DND-41 (cell line): Measurements from ENCODE around the gene SLC16A6.
A peak's percentile ranks its signal among the peaks of the same experiment; 100 is the strongest.

ENCODE experiments used
- ATAC-seq: fragments of 200-7000 bp; cut with Tn5 transposase; 3 replicates; pipeline ENCODE4 v1.9.1; 2021; ENCODE audit warnings: low read depth; ENCODE audit not compliant: insufficient read depth
- DNase-seq: peaks from one replicate; pipeline ENCODE4 v3.0.0-alpha.2; 2020
- H2AFZ ChIP-seq: 2 replicates; pipeline ENCODE4 v1.6.0; 2012; ENCODE audit warnings: low read depth, low read length
- H3K27ac ChIP-seq: 2 replicates; pipeline ENCODE4 v1.5.1; 2012; ENCODE audit warnings: low read length, inconsistent platforms
- H3K27me3 ChIP-seq: fragments of 200-600 bp; sonication (generic); 2 replicates; pipeline ENCODE4 v1.6.0; 2012; ENCODE audit warnings: low read length, mild to moderate bottlenecking, inconsistent platforms; ENCODE audit not compliant: insufficient read depth, poor library complexity
- H3K36me3 ChIP-seq: 2 replicates; pipeline ENCODE4 v1.5.1; 2012; ENCODE audit warnings: low read length, inconsistent platforms; ENCODE audit not compliant: insufficient read depth
- H3K4me1 ChIP-seq: 2 replicates; pipeline ENCODE4 v1.5.1; 2012; ENCODE audit warnings: mild to moderate bottlenecking, low read length; ENCODE audit not compliant: insufficient read depth
- H3K4me2 ChIP-seq: 2 replicates; pipeline ENCODE4 v1.6.0; 2012; ENCODE audit warnings: mild to moderate bottlenecking, moderate library complexity, low read length, inconsistent platforms; ENCODE audit not compliant: insufficient read depth
- H3K4me3 ChIP-seq, 2 experiments: fragments of 200-600 bp in 1 of 2; shearing (Covaris generic) in 1 of 2; 2 replicates each; pipeline ENCODE4 v1.5.1; 2012 to 2016; ENCODE audit warnings: inconsistent platforms in 2 of 2, low read length in 2 of 2, mild to moderate bottlenecking in 2 of 2, low read depth in 1 of 2, moderate library complexity in 1 of 2
- H3K79me2 ChIP-seq: 2 replicates; pipeline ENCODE4 v1.6.0; 2012; ENCODE audit warnings: low read length, inconsistent platforms; ENCODE audit not compliant: insufficient read depth
- H3K9ac ChIP-seq: 2 replicates; pipeline ENCODE4 v1.6.0; 2012; ENCODE audit warnings: low read depth, mild to moderate bottlenecking, inconsistent platforms, low read length, moderate library complexity
- H3K9me3 ChIP-seq: 2 replicates; pipeline ENCODE4 v1.5.1; 2012; ENCODE audit warnings: low read length, moderate library complexity, mild to moderate bottlenecking, inconsistent platforms; ENCODE audit not compliant: insufficient read depth, severe bottlenecking
- H4K20me1 ChIP-seq: 2 replicates; pipeline ENCODE4 v1.6.0; 2012; ENCODE audit warnings: low read length; ENCODE audit not compliant: insufficient read depth
- EZH2 ChIP-seq: IDR thresholded peaks from 3 replicates; pipeline ENCODE4 v1.6.1; 2012; ENCODE audit warnings: borderline replicate concordance, low read depth, mild to moderate bottlenecking, moderate library complexity, low read length, inconsistent platforms; ENCODE audit not compliant: severe bottlenecking
- TF ChIP-seq, protein P1 (sequence below): IDR thresholded peaks from 2 replicates; pipeline ENCODE4 v1.5.1; 2012; ENCODE audit warnings: borderline replicate concordance, low read length, moderate library complexity, mild to moderate bottlenecking; ENCODE audit not compliant: poor library complexity, severe bottlenecking; ENCODE audit errors: extremely low read depth

The SLC16A6 gene

DNA sequence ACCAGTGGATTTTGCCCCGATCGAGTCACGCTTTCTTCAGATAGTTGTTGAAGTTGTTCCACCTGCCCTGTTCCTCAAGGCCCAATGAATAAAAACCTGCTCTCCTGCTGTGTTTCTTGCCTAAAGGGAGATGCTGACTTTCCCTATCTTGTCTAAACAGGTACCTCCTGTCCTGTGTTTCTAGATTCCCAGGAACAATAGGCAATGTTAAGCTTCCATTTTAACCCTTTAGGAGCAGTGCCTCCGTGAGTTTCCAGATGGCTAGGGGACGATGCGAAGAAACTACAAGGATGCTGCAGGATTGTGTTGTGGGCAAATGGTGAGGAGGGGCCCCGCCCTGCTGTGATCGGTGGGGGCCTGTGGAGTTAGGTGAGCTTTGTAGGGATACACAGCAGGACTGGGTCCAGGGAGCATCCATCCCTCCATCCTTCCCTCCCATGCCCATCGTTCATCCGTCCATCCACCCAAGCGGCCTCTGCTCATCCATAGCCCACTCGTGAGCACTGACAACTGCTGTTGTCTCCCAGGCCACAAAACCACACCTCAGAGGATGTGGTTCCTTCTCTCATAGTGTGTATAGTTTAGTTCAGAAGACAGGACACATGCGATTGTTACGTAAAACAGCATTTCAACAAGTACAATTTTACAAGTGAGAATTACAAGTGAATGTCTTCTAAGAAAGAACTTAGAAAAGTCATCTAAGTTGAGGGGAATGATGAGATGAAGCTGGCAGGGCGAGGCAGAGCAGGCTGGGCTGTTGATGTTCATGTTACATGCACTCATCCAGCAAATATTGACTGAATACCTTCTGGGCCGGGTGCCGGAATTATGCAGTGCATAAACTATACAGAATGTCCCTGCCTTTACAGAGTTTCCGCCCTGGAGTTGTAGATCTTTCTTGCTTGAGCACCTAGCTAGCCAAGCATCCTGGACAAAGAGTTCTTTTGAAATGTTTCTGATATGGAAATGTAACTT is 5.6 kb upstream of the SLC16A6 start:
- Histone ChIP-seq H3K4me1 (peaks cover 68% of the 10 kb centered on the region), H3K27ac (peak overlapping the region; percentile 80), H3K36me3 (no peaks in the 10 kb centered on the region), H2AFZ (0 out of 2 replicates have a peak overlapping the region, but pooled peaks have one; percentile 18), H3K9me3 (no peaks in the 10 kb centered on the region), H3K79me2 (peaks cover 21% of the 10 kb centered on the region), H4K20me1 (no peaks in the 10 kb centered on the region), H3K4me3 (peak overlapping the region in 1 of 2 experiments; percentile 15; a peak in 2 of 4 replicates), H3K9ac (peak overlapping the region; percentile 38), H3K4me2 (peak overlapping the region; percentile 53), H3K27me3 (no peaks in the 10 kb centered on the region)
- TF ChIP-seq EZH2: no peak
- TF ChIP-seq, protein P1, sequence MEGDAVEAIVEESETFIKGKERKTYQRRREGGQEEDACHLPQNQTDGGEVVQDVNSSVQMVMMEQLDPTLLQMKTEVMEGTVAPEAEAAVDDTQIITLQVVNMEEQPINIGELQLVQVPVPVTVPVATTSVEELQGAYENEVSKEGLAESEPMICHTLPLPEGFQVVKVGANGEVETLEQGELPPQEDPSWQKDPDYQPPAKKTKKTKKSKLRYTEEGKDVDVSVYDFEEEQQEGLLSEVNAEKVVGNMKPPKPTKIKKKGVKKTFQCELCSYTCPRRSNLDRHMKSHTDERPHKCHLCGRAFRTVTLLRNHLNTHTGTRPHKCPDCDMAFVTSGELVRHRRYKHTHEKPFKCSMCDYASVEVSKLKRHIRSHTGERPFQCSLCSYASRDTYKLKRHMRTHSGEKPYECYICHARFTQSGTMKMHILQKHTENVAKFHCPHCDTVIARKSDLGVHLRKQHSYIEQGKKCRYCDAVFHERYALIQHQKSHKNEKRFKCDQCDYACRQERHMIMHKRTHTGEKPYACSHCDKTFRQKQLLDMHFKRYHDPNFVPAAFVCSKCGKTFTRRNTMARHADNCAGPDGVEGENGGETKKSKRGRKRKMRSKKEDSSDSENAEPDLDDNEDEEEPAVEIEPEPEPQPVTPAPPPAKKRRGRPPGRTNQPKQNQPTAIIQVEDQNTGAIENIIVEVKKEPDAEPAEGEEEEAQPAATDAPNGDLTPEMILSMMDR: no peak
- peak; percentile 79 for ATAC-seq
- DNase-seq: peak; percentile 83

DNA sequence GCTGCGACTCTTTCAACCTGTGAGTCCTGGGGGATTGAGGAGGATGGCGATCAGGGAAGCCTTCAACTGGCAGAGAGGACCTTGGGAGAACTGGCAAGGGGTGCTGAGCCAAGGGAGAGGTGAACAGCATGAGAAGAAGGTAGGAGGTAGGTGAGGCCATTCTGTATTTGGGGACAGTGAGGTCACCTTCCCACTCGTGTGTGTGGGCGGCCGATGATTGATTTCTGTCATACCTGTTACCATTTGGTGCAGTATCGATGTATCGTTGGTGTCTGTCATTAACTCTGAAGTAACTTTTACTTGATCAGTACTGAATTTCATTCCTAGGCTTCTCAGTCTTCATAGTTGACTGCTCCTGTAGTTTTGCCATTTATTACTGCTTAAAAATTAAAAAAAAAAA is 4.2 kb upstream of the SLC16A6 start:
- H3K4me2 ChIP-seq: no peak overlapping the region
- H3K4me3 ChIP-seq: no peak overlapping the region
- H3K27me3 ChIP-seq: no peaks in the 10 kb centered on the region
- H3K4me1 ChIP-seq: peaks cover 71% of the 10 kb centered on the region
- ATAC-seq: no peak
- no peak for DNase-seq
- H3K9ac ChIP-seq: no peak overlapping the region
- no peaks in the 10 kb centered on the region for H4K20me1 ChIP-seq
- no peak for TF ChIP-seq EZH2
- TF ChIP-seq, protein P1: no peak
- H3K9me3 ChIP-seq: no peaks in the 10 kb centered on the region
- peaks cover 29% of the 10 kb centered on the region for H3K79me2 ChIP-seq
- H3K36me3 ChIP-seq: no peaks in the 10 kb centered on the region
- no peak overlapping the region for H2AFZ ChIP-seq
- peak overlapping the region; percentile 51; the same call in 1 of the 2 replicates for H3K27ac ChIP-seq

DNA sequence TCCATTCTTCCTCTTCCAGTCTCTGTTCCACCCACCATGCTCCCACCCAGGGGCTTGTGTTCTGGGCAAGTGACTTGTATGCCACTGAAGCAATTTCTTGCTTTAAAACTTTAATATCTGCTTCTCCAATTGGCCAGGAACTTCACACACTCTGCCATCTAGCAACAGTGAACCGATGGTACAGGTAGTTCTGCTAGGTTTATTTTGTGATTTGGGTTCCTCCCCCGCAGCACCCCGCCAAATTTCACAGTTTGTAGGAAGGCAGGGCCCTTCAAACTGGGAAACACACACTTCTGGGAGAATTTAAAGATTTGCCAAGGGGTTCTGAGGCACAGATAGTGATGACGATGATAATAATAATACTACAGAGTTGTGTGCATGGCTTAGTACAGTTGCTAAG is 3.7 kb upstream of the SLC16A6 start:
- Histone ChIP-seq H3K27me3 (no peaks in the 10 kb centered on the region), H3K9me3 (no peaks in the 10 kb centered on the region), H3K79me2 (peaks cover 34% of the 10 kb centered on the region), H3K4me1 (peaks cover 76% of the 10 kb centered on the region), H3K4me2 (no peak overlapping the region), H2AFZ (no peak overlapping the region), H3K9ac (no peak overlapping the region), H3K4me3 (no peak overlapping the region), H4K20me1 (no peaks in the 10 kb centered on the region), H3K36me3 (no peaks in the 10 kb centered on the region), H3K27ac (peak overlapping the region; percentile 51; the same call in 1 of the 2 replicates)
- no peak for DNase-seq
- TF ChIP-seq, protein P1: no peak
- ATAC-seq: no peak
